Measurements from ENCODE around the gene RAP1GAP2.

DNA sequence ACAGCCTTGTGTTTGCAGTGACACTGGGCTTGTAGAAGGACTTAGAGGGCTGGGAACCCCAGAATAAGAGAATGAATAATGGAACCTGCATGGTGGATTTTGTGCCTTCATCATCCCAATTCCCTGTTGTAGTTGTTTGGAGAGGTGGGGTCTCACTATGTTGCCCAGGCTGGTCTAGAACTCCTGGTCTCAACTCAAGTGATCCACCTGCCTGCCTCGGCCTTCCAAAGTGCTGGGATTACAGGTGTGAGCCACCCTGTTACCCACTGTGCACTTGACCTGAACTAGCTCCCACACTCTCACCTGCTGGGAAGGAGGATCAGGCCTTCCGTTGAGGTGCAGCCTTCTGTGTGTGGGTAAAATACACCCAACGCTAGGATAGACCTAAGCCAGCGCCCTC lies 55.4 kb downstream of the RAP1GAP2 start:
- TF ChIP-seq POLR2A (IDR thresholded peaks at IDR 0.05) = no peak
- TF ChIP-seq, protein P1, sequence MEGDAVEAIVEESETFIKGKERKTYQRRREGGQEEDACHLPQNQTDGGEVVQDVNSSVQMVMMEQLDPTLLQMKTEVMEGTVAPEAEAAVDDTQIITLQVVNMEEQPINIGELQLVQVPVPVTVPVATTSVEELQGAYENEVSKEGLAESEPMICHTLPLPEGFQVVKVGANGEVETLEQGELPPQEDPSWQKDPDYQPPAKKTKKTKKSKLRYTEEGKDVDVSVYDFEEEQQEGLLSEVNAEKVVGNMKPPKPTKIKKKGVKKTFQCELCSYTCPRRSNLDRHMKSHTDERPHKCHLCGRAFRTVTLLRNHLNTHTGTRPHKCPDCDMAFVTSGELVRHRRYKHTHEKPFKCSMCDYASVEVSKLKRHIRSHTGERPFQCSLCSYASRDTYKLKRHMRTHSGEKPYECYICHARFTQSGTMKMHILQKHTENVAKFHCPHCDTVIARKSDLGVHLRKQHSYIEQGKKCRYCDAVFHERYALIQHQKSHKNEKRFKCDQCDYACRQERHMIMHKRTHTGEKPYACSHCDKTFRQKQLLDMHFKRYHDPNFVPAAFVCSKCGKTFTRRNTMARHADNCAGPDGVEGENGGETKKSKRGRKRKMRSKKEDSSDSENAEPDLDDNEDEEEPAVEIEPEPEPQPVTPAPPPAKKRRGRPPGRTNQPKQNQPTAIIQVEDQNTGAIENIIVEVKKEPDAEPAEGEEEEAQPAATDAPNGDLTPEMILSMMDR (IDR thresholded peaks at IDR 0.05) = no peak
- TF ChIP-seq POLR2AphosphoS5 (IDR thresholded peaks at IDR 0.05) = no peak
- TF ChIP-seq EP300 (IDR thresholded peaks at IDR 0.05) = no peak
